ENCODE results near the gene SUN1. TPM values are rescaled to one million over a fixed set of nuclear protein-coding genes. Genes with fewer than 3 reads are reported as not detected.
"Not testable (repeated sequence)": the region's sequence is repeated elsewhere in the genome, so short reads cannot be mapped to it uniquely, and the experiment has no call there.

The SUN1 gene
- 154 and 208 TPM in 2 replicates for total RNA-seq

GRCh38 chr7:832167-832967 lies at the start of gene SUN1:
Gene SUN1, plus strand, starts transcription at chr7:832476. Its CDS starts 49 bp downstream, at chr7:832525.
- peak; percentile 68 for DNase-seq (ENCODE audit: extremely low read depth, low read depth, low spot score)

- DNase-seq (ENCODE audit: extremely low read depth, low read depth, low spot score): no peak
Observed at GRCh38 chr7:782718-783449, 49.4 kb upstream of the SUN1 start.

- no peak for DNase-seq (ENCODE audit: extremely low read depth, low read depth, low spot score)
Observed at GRCh38 chr7:783556-784490, 48.5 kb upstream of the SUN1 start.

- no peak for DNase-seq (ENCODE audit: extremely low read depth, low read depth, low spot score)
Observed at GRCh38 chr7:784971-785370, 47.3 kb upstream of the SUN1 start.

GRCh38 chr7:785416-785815 lies 46.9 kb upstream of the SUN1 start:
- DNase-seq (ENCODE audit: extremely low read depth, low read depth, low spot score): no peak

GRCh38 chr7:786472-787255 lies 45.6 kb upstream of the SUN1 start:
- no peak for DNase-seq (ENCODE audit: extremely low read depth, low read depth, low spot score)

- DNase-seq (ENCODE audit: extremely low read depth, low read depth, low spot score): no peak
Observed at GRCh38 chr7:787332-788240, 44.7 kb upstream of the SUN1 start.

- no peak for DNase-seq (ENCODE audit: extremely low read depth, low read depth, low spot score)
Observed at GRCh38 chr7:791519-791918, 40.8 kb upstream of the SUN1 start.

- DNase-seq (ENCODE audit: extremely low read depth, low read depth, low spot score): no peak
Observed at GRCh38 chr7:794207-794606, 38.1 kb upstream of the SUN1 start.

GRCh38 chr7:794671-795329 lies 37.5 kb upstream of the SUN1 start:
- DNase-seq (ENCODE audit: extremely low read depth, low read depth, low spot score): no peak

- not testable (repeated sequence) for DNase-seq (ENCODE audit: extremely low read depth, low read depth, low spot score)
Observed at GRCh38 chr7:796434-797169, 35.7 kb upstream of the SUN1 start.

- no peak for DNase-seq (ENCODE audit: extremely low read depth, low read depth, low spot score)
Observed at GRCh38 chr7:798921-799470, 33.3 kb upstream of the SUN1 start.

- no peak for DNase-seq (ENCODE audit: extremely low read depth, low read depth, low spot score)
Observed at GRCh38 chr7:800692-801091, 31.6 kb upstream of the SUN1 start.

- DNase-seq (ENCODE audit: extremely low read depth, low read depth, low spot score): not testable (repeated sequence)
Observed at GRCh38 chr7:801351-801750, 30.9 kb upstream of the SUN1 start.

- no peak for DNase-seq (ENCODE audit: extremely low read depth, low read depth, low spot score)
Observed at GRCh38 chr7:801940-802381, 30.3 kb upstream of the SUN1 start.

- DNase-seq (ENCODE audit: extremely low read depth, low read depth, low spot score): no peak
Observed at GRCh38 chr7:802500-803242, 29.6 kb upstream of the SUN1 start.

- DNase-seq (ENCODE audit: extremely low read depth, low read depth, low spot score): no peak
Observed at GRCh38 chr7:803243-803635, 29.0 kb upstream of the SUN1 start.
